ENCODE measurements around the gene EFR3B.

The EFR3B gene

DNA sequence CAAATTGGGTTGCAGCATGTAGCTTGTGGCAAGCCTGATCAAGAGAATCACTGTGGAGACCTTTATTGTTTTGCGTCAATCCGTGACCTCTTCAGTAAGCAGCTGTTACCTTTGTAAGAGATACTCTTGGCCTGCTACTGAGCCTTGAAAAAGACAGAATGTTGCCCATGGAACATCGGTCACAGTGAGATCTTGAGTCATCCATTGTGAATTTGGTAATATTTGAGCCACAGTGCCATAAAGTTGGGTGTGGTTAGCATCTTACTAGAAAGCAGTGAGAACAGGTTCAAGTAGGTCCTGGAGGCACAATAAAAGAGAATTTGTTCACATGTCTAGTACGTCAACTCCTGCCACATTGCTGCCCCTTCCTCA lies 12.7 kb upstream of the EFR3B start:
- H3K4me1 ChIP-seq (ENCODE audit: control insufficient read depth in 1 of 2, insufficient read depth in 1 of 2, low read depth in 1 of 2, low read length in 1 of 2), result no peaks in the 10 kb centered on the region
- no peaks in the 10 kb centered on the region for H3K36me3 ChIP-seq
- peaks cover 4% of the 10 kb centered on the region for H3K27me3 ChIP-seq
- no peak overlapping the region for H3K4me3 ChIP-seq (ENCODE audit: low read depth in 1 of 2, low read length in 1 of 2)
- H3K9me3 ChIP-seq, result no peaks in the 10 kb centered on the region
- TF ChIP-seq, protein P1, sequence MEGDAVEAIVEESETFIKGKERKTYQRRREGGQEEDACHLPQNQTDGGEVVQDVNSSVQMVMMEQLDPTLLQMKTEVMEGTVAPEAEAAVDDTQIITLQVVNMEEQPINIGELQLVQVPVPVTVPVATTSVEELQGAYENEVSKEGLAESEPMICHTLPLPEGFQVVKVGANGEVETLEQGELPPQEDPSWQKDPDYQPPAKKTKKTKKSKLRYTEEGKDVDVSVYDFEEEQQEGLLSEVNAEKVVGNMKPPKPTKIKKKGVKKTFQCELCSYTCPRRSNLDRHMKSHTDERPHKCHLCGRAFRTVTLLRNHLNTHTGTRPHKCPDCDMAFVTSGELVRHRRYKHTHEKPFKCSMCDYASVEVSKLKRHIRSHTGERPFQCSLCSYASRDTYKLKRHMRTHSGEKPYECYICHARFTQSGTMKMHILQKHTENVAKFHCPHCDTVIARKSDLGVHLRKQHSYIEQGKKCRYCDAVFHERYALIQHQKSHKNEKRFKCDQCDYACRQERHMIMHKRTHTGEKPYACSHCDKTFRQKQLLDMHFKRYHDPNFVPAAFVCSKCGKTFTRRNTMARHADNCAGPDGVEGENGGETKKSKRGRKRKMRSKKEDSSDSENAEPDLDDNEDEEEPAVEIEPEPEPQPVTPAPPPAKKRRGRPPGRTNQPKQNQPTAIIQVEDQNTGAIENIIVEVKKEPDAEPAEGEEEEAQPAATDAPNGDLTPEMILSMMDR (IDR thresholded peaks at IDR 0.05), result no peak
- no peak overlapping the region for H3K27ac ChIP-seq

DNA sequence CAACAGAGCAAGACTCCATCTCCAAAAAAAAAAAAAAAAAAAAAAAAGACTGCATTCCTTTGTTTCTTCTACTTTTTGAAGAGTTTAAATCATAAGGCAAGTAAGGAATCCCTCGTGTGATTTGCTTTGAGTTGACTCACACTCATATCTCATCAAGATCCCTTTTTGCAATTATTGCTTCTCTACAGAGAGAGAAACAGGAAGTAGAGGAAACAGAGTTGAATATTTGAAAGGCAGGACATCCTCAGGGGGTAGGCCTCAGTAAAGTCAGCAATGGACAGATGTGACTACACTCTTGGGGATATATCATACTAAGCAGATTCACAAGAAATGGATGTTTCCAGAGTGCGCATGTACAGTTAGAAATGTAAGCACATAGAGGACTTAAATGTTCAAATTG lies 11.2 kb upstream of the EFR3B start:
- H3K4me1 ChIP-seq (ENCODE audit: control insufficient read depth in 1 of 2, insufficient read depth in 1 of 2, low read depth in 1 of 2, low read length in 1 of 2), result no peaks in the 10 kb centered on the region
- peaks cover 6% of the 10 kb centered on the region for H3K27me3 ChIP-seq
- H3K9me3 ChIP-seq, result no peaks in the 10 kb centered on the region
- H3K4me3 ChIP-seq (ENCODE audit: low read depth in 1 of 2, low read length in 1 of 2), result no peak overlapping the region
- TF ChIP-seq, protein P1 (IDR thresholded peaks at IDR 0.05), result no peak
- no peak overlapping the region for H3K27ac ChIP-seq
- H3K36me3 ChIP-seq, result no peaks in the 10 kb centered on the region

GRCh38 chr2:25032094-25032493 lies 9.8 kb upstream of the EFR3B start:
- peaks cover 6% of the 10 kb centered on the region for H3K27me3 ChIP-seq

GRCh38 chr2:25032901-25033300 lies 9.0 kb upstream of the EFR3B start:
- Histone ChIP-seq H3K27me3 (peaks cover 6% of the 10 kb centered on the region), H3K27ac (no peak overlapping the region), H3K4me3 (ENCODE audit: low read depth in 1 of 2, low read length in 1 of 2) (no peak overlapping the region), H3K4me1 (ENCODE audit: control insufficient read depth in 1 of 2, insufficient read depth in 1 of 2, low read depth in 1 of 2, low read length in 1 of 2) (no peaks in the 10 kb centered on the region), H3K9me3 (no peaks in the 10 kb centered on the region), H3K36me3 (no peaks in the 10 kb centered on the region)
- TF ChIP-seq, protein P1 (IDR thresholded peaks at IDR 0.05), result no peak

More at GRCh38 chr2:25032094-25032493, 9.8 kb upstream of the EFR3B start:
- Histone ChIP-seq H3K9me3 (no peaks in the 10 kb centered on the region), H3K36me3 (no peaks in the 10 kb centered on the region), H3K4me1 (ENCODE audit: control insufficient read depth in 1 of 2, insufficient read depth in 1 of 2, low read depth in 1 of 2, low read length in 1 of 2) (no peaks in the 10 kb centered on the region), H3K27ac (no peak overlapping the region), H3K4me3 (ENCODE audit: low read depth in 1 of 2, low read length in 1 of 2) (no peak overlapping the region)
- TF ChIP-seq, protein P1 (IDR thresholded peaks at IDR 0.05), result no peak

- Histone ChIP-seq H3K27me3 (peaks cover 13% of the 10 kb centered on the region), H3K4me3 (ENCODE audit: low read depth in 1 of 2, low read length in 1 of 2) (no peak overlapping the region), H3K9me3 (no peaks in the 10 kb centered on the region), H3K4me1 (ENCODE audit: control insufficient read depth in 1 of 2, insufficient read depth in 1 of 2, low read depth in 1 of 2, low read length in 1 of 2) (no peaks in the 10 kb centered on the region), H3K36me3 (no peaks in the 10 kb centered on the region), H3K27ac (no peak overlapping the region)
- TF ChIP-seq, protein P1 (IDR thresholded peaks at IDR 0.05), result no peak
Observed at GRCh38 chr2:25034081-25034480, 7.8 kb upstream of the EFR3B start.

All from neutrophil (primary cell).